Measurements from ENCODE around the gene PSMB8. TPM values are rescaled to one million over a fixed set of nuclear protein-coding genes. Genes with fewer than 3 reads are reported as not detected.

Gene PSMB8
- total and polyA plus RNA-seq, 2 of the 4 experiments (the other 2 are of a cell fraction) = 31.6 to 33.3 TPM

DNA sequence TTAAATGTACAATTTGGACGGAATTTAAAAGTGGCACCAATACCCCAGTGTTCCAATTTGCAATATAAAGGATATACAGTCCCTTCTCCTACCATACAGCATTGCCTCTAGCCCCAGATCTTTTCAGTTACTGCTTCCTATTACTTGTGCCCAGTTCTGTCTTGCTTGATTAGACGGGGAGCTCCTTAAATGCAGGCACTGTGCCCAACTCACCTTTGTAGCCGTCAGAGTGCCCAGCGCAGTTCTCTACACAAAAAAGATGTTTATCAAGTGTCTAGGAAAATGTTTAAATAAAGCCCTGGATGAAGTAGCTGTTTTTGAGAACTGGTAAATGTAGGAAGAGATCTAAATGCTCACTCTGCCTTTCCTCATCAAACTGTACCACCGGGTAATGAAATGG lies 12.9 kb downstream of the PSMB8 start:
- H3K4me1 ChIP-seq (ENCODE audit: control insufficient read depth, insufficient read depth, low read length) = peaks cover 2% of the 10 kb centered on the region; the same call in 1 of the 2 replicates
- peaks cover 31% of the 10 kb centered on the region for H3K36me3 ChIP-seq (ENCODE audit: control insufficient read depth, insufficient read depth, low read length)
- H3K4me2 ChIP-seq (ENCODE audit: low read depth, low read length) = no peak overlapping the region
- no peak overlapping the region for H3K4me3 ChIP-seq (ENCODE audit: insufficient read depth, low read depth, low read length)
- H2AK5ac ChIP-seq (ENCODE audit: low read depth, low read length) = no peak overlapping the region
- dilution Hi-C loops (cut with HindIII; ENCODE audit: low sequenced_read_pairs, unreplicated experiment) = no loop called here
- in situ Hi-C loops (cut with MboI; ENCODE audit: low sequenced_read_pairs) = no loop called here
- no peak overlapping the region for H3K9ac ChIP-seq (ENCODE audit: low read depth, low read length)
- POLR2A ChIA-PET (ENCODE audit: unreplicated experiment) = no interaction called here
- H3K18ac ChIP-seq (ENCODE audit: low read depth, low read length) = no peak overlapping the region
- H3K27me3 ChIP-seq (ENCODE audit: control insufficient read depth, insufficient read depth, low read length) = no peaks in the 10 kb centered on the region
- no TSS peak for BruUV-seq (replicated peaks)
- H3K23ac ChIP-seq (ENCODE audit: low read depth, low read length) = no peak overlapping the region
- no peak overlapping the region for H2AK9ac ChIP-seq (replicated peaks; ENCODE audit: low read depth, low read length, poor library complexity)
- no peaks in the 10 kb centered on the region for H3K9me3 ChIP-seq (ENCODE audit: control insufficient read depth, insufficient read depth, low read length)
- H2BK15ac ChIP-seq (ENCODE audit: low read depth, low read length) = no peak overlapping the region
- H4K91ac ChIP-seq (ENCODE audit: insufficient read depth, low read depth, low read length) = no peak overlapping the region
- H3K9me1 ChIP-seq (ENCODE audit: insufficient read depth, low read length) = no peaks in the 10 kb centered on the region
- no peaks in the 10 kb centered on the region for H4K20me1 ChIP-seq (ENCODE audit: insufficient read depth, low read length)
- TF ChIP-seq NFE2L2 (IDR thresholded peaks at IDR 0.05; ENCODE audit: low read depth, low read length) = no peak
- no peak for TF ChIP-seq MAFK (IDR thresholded peaks at IDR 0.05; ENCODE audit: low read depth, low read length)
- no peak for TF ChIP-seq CHD1 (IDR thresholded peaks at IDR 0.05; ENCODE audit: low read depth, low read length)
- no peak for TF ChIP-seq MXI1 (IDR thresholded peaks at IDR 0.05; ENCODE audit: borderline replicate concordance, low read depth, low read length)
- TF ChIP-seq RAD21 (IDR thresholded peaks at IDR 0.05; ENCODE audit: low read length) = no peak
- no peak for TF ChIP-seq FOS (IDR thresholded peaks at IDR 0.05; ENCODE audit: low read depth, low read length)
- TF ChIP-seq MAZ (IDR thresholded peaks at IDR 0.05; ENCODE audit: borderline replicate concordance, low read depth, low read length) = no peak
- TF ChIP-seq RCOR1 (IDR thresholded peaks at IDR 0.05; ENCODE audit: insufficient replicate concordance, low read length) = no peak
- no peak for TF ChIP-seq RFX5 (IDR thresholded peaks at IDR 0.05; ENCODE audit: low read depth, low read length)
- TF ChIP-seq, protein P1, sequence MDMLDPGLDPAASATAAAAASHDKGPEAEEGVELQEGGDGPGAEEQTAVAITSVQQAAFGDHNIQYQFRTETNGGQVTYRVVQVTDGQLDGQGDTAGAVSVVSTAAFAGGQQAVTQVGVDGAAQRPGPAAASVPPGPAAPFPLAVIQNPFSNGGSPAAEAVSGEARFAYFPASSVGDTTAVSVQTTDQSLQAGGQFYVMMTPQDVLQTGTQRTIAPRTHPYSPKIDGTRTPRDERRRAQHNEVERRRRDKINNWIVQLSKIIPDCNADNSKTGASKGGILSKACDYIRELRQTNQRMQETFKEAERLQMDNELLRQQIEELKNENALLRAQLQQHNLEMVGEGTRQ (IDR thresholded peaks at IDR 0.05; ENCODE audit: low read depth, low read length) = no peak
- TF ChIP-seq, protein P2, sequence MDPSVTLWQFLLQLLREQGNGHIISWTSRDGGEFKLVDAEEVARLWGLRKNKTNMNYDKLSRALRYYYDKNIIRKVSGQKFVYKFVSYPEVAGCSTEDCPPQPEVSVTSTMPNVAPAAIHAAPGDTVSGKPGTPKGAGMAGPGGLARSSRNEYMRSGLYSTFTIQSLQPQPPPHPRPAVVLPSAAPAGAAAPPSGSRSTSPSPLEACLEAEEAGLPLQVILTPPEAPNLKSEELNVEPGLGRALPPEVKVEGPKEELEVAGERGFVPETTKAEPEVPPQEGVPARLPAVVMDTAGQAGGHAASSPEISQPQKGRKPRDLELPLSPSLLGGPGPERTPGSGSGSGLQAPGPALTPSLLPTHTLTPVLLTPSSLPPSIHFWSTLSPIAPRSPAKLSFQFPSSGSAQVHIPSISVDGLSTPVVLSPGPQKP (IDR thresholded peaks at IDR 0.05; ENCODE audit: borderline replicate concordance, low read depth, low read length) = no peak
- TF ChIP-seq BHLHE40 (IDR thresholded peaks at IDR 0.05; ENCODE audit: low read depth, low read length) = no peak
- no peak for TF ChIP-seq SMC3 (IDR thresholded peaks at IDR 0.05; ENCODE audit: low read depth, low read length)
- no peak for TF ChIP-seq POLR2A (IDR thresholded peaks at IDR 0.05; ENCODE audit: low read depth, low read length)
- no peak for TF ChIP-seq CEBPB (IDR thresholded peaks at IDR 0.05; ENCODE audit: low read depth, low read length)
- TF ChIP-seq, protein P3, sequence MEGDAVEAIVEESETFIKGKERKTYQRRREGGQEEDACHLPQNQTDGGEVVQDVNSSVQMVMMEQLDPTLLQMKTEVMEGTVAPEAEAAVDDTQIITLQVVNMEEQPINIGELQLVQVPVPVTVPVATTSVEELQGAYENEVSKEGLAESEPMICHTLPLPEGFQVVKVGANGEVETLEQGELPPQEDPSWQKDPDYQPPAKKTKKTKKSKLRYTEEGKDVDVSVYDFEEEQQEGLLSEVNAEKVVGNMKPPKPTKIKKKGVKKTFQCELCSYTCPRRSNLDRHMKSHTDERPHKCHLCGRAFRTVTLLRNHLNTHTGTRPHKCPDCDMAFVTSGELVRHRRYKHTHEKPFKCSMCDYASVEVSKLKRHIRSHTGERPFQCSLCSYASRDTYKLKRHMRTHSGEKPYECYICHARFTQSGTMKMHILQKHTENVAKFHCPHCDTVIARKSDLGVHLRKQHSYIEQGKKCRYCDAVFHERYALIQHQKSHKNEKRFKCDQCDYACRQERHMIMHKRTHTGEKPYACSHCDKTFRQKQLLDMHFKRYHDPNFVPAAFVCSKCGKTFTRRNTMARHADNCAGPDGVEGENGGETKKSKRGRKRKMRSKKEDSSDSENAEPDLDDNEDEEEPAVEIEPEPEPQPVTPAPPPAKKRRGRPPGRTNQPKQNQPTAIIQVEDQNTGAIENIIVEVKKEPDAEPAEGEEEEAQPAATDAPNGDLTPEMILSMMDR (conservative IDR thresholded peaks at IDR 0.05; ENCODE audit: low read depth, low read length) = no peak
- H2BK5ac ChIP-seq (ENCODE audit: low read depth, low read length, poor library complexity, severe bottlenecking) = no peak overlapping the region
- 78% methylated on average over 1 of the region's 5 CpGs; no CpG with 5 or more reads in 1 of the 2 experiments for WGBS, 2 experiments (ENCODE audit: extremely low coverage in 2 of 2, insufficient read length in 1 of 2)
- no peak overlapping the region for H3K14ac ChIP-seq (replicated peaks; ENCODE audit: low read depth, low read length)
- H2AFZ ChIP-seq (replicated peaks; ENCODE audit: low read length, poor library complexity) = no peak overlapping the region
- DNase-seq (no peak), ATAC-seq (ENCODE audit: low read depth) (no peak)
- H4K5ac ChIP-seq (ENCODE audit: low read depth, low read length) = no peak overlapping the region
- H4K8ac ChIP-seq (ENCODE audit: low read depth in 2 of 2, low read length in 2 of 2) = no peak overlapping the region
- intact Hi-C loops (cut with micrococcal nuclease) = no loop called here
- H2BK20ac ChIP-seq (ENCODE audit: low read depth, low read length) = no peak overlapping the region
- no peak overlapping the region for H3K4ac ChIP-seq (ENCODE audit: low read depth, low read length)
- CTCF ChIA-PET = interaction anchor here (0.9 kb wide), 1 partner anchor 37 kb away, joined by 3 read pairs; no protein-coding TSS in a partner anchor
- H3K79me1 ChIP-seq (ENCODE audit: low read depth in 1 of 2, low read length in 2 of 2) = no peaks in the 10 kb centered on the region
- no peak overlapping the region for H3K27ac ChIP-seq (ENCODE audit: insufficient read depth, low read length)
- H3K56ac ChIP-seq (ENCODE audit: extremely low read depth, insufficient read depth, low read length) = no peak overlapping the region
- H2BK120ac ChIP-seq (ENCODE audit: low read depth, low read length) = no peak overlapping the region

Data from IMR-90 (cell line).